ENCODE data around the gene CDC42BPB. TPM values are rescaled to one million over a fixed set of nuclear protein-coding genes. Genes with fewer than 3 reads are reported as not detected.

The CDC42BPB gene
- total and polyA plus RNA-seq, 2 of the 13 experiments (the other 11 are each of a cell fraction or from before 2014, with no cell fraction given): 19.7 to 32.3 TPM

DNA sequence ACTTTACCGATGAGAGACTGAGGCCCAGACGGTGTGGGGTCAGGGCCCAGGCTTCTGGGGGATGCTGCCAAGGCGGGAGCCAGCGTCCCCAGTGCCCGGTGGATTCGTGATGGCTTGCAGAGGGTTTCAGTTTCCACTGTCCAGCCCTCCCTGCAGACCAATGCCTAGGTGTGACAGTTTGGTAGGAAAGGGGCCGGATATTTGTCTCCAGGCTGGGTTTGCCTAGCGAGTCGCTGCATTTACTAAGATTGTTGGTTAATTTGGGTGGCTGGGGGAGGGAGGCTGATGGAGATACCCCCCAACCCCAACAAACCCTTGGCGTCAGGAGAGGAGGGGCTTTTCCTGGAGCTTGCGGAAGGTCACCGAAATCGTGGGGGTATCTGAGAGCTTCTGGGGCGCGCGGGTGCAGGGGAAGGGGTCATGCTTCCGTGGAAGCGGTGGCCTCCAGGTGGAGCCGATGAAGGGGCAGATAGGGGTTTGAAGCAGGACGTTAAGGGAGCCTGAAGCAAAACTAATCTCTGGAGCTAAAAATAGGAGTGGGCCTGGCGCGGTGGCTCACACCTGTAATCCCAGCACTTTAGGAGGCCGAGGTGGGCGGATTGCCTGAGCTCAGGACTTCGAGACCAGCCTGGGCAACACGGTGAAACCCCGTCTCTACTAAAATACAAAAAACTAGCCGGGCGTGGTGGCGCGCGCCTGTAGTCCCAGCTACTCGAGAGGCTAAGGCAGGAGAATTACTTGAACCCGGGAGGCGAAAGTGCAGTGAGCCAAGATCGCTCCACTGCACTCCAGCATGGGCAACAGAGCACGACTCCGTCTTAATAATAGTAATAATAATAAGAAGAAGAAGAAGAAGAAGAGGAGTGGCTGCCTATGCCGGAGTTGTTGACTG lies 1.1 kb upstream of the CDC42BPB start (continued):
- TF ChIP-seq NR1H2 (CRISPR knock-in tag; IDR thresholded peaks at IDR 0.05; ENCODE audit: borderline replicate concordance, low read depth): no peak
- no peak for TF ChIP-seq ZNF749 (CRISPR knock-in tag; IDR thresholded peaks at IDR 0.05; ENCODE audit: borderline replicate concordance)
- no peak for TF ChIP-seq PTBP1 (IDR thresholded peaks at IDR 0.05; ENCODE audit: low read depth, low read length, poor library complexity, severe bottlenecking)
- peak; percentile 63; the same call in 1 of the 2 replicates for TF ChIP-seq ZNF687 (CRISPR knock-in tag; IDR thresholded peaks at IDR 0.05)
- TF ChIP-seq SUZ12 (IDR thresholded peaks at IDR 0.05; ENCODE audit: low read depth, low read length): no peak
- TF ChIP-seq TARDBP (CRISPR knock-in tag; IDR thresholded peaks at IDR 0.05): no peak
- TF ChIP-seq, protein P1, sequence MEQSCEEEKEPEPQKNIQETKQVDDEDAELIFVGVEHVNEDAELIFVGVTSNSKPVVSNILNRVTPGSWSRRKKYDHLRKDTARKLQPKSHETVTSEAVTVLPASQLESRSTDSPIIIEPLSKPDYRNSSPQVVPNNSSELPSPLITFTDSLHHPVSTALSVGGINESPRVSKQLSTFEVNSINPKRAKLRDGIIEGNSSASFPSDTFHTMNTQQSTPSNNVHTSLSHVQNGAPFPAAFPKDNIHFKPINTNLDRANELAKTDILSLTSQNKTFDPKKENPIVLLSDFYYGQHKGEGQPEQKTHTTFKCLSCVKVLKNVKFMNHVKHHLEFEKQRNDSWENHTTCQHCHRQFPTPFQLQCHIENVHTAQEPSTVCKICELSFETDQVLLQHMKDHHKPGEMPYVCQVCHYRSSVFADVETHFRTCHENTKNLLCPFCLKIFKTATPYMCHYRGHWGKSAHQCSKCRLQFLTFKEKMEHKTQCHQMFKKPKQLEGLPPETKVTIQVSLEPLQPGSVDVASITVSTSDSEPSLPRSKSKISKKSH (CRISPR knock-in tag; IDR thresholded peaks at IDR 0.05; ENCODE audit: borderline replicate concordance): no peak
- no peak for TF ChIP-seq GLI4 (CRISPR knock-in tag; IDR thresholded peaks at IDR 0.05; ENCODE audit: borderline replicate concordance)
- TF ChIP-seq ZNF235 (CRISPR knock-in tag; IDR thresholded peaks at IDR 0.05; ENCODE audit: borderline replicate concordance): no peak
- no peak for TF ChIP-seq ZNF619 (CRISPR knock-in tag; IDR thresholded peaks at IDR 0.05)
- 0 out of 2 replicates have a peak, but pooled peaks have one; percentile 58 for TF ChIP-seq FOXO4 (CRISPR knock-in tag; conservative IDR thresholded peaks at IDR 0.05)
- TF ChIP-seq RORA (CRISPR knock-in tag; IDR thresholded peaks at IDR 0.05): no peak
- no peak for TF ChIP-seq DDIT3 (CRISPR knock-in tag; IDR thresholded peaks at IDR 0.05)
- no peak for TF ChIP-seq ZFP1 (CRISPR knock-in tag; IDR thresholded peaks at IDR 0.05)
- no peak for TF ChIP-seq ZNF609 (CRISPR knock-in tag; IDR thresholded peaks at IDR 0.05; ENCODE audit: borderline replicate concordance)
